Kidney tubule cell (primary cell): Measurements from ENCODE around the gene CCDC187.
A peak's percentile ranks its signal among the peaks of the same experiment; 100 is the strongest.
"Not testable (repeated sequence)": the region's sequence is repeated elsewhere in the genome, so short reads cannot be mapped to it uniquely, and the experiment has no call there.

Experiments used
- DNase-seq: peaks from one replicate; pipeline ENCODE4 v3.0.0-alpha.2; 2018; ENCODE audit warnings: low spot score

Gene CCDC187

GRCh38 chr9:136239135-136239982 is 64.5 kb downstream of the CCDC187 start:
- DNase-seq, result no peak

GRCh38 chr9:136238342-136238732 is 65.6 kb downstream of the CCDC187 start:
- no peak for DNase-seq

- DNase-seq, result no peak
Observed at GRCh38 chr9:136237486-136238341, 66.2 kb downstream of the CCDC187 start.

DNA sequence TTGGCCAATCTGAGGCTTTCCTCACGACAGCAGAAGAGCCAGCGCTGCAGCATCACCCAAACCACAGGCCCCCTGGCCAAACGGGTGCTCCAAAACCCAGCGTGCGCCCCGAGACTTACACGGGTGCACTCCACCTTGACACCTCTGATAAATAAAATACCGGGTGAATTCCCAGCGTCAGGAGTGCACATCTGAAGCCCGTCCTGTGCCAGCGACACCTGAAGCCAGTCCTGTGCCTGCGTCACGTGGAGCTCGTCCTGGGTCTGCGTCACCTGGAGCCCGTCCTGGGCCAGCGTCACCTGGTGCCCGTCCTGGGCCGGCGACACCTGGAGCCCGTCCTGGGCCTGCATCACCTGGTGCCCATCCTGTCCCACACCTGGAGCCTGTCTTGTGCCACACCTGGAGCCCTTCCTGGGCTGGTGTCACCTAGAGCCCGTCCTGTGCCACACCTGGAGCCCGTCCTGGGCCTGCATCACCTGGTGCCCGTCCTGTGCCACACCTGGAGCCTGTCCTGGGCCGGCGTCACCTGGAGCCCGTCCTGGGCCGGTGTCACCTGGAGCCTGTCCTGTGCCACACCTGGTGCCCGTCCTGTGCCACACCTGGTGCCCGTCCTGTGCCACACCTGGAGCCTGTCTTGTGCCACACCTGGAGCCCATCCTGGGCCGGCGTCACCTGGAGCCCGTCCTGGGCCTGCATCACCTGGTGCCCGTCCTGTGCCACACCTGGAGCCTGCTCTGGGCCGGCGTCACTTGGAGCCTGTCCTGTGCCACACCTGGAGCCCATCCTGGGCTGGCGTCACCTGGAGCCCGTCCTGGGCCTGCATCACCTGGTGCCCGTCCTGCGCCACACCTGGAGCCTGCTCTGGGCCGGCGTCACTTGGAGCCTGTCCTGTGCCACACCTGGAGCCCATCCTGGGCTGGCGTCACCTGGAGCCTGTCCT is 67.2 kb downstream of the CCDC187 start:
- DNase-seq, result not testable (repeated sequence)

GRCh38 chr9:136235709-136236455 is 68.0 kb downstream of the CCDC187 start:
- no peak for DNase-seq

DNA sequence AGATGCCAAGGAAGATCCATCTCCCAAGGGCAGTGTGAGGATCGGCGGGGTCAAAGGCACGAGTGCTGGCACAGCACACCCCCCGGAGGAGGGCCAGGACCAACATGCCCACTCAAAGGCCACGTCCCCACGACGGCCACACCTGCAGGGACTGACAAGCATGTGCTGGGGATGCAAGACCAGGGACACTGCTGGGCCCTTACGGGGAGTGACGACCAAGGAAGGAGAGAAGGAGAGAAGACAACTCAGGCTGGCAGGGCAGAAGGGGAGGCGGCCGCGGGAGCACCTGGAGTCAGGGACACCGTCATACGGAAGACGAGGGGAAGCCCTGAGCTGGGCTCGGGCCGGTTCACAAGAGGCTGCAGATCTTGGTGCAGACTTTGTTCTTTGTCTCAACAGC is 68.7 kb downstream of the CCDC187 start:
- DNase-seq, result no peak

DNA sequence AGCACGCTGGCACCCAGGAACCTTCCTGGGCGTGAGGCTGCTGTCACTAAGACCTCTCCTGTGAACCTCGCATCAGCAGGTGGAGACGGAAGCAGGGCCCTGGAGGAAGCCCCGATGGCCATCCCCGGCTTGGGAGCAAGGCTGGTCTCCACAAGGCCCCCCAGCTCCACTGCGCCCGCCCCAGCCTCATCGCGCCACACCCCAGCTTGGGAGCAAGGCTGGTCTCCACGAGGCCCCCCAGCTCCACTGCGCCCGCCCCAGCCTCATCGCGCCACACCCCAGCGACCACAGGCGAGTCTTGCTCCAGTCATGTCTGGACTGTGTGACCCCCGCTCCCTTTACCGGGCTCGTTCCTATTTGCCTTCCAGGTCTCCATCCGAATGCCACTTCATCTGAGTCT is 69.3 kb downstream of the CCDC187 start:
- no peak for DNase-seq

DNA sequence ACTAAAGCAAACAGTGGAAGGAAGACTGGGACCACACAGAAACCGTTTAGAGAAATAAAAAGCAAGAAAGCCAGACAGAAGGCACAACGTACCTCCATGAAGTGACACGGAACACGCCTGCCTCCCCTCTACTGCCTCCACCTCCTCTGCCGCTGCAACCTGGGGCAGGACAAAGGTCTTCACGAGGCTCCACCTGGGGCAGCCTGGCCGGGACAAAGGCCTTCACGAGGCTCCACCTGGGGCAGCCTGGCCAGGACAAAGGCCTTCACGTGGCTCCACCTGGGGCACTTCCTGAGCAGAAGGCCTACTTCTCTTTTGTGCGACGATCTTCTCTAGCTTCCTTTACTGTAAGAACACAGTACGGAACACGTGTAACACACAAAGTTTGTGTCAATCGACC is 70.0 kb downstream of the CCDC187 start:
- DNase-seq, result no peak

DNA sequence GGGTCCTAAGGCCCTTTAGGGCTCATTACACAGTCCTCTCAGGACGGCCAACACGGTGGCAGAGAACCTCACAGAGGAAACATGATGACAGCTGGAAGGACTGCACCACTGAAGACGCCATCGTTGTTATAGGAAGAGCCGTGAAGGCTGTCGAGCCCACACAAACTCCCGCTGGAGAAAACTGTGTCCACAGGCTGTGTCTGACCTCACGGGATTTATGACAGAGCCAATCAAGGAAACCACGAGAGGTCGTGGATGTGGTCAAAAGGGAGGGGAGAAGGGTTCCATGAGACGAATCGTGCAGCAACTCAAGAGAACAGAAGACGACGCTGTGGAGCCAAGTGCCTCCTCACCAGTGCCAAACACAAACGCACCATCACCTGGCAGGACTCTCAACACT is 70.5 kb downstream of the CCDC187 start:
- DNase-seq, result no peak

- DNase-seq, result no peak
Observed at GRCh38 chr9:136232969-136233368, 70.9 kb downstream of the CCDC187 start.

GRCh38 chr9:136231478-136232297 is 72.2 kb downstream of the CCDC187 start:
- DNase-seq, result no peak

GRCh38 chr9:136230773-136231172 is 73.1 kb downstream of the CCDC187 start:
- DNase-seq, result no peak

- no peak for DNase-seq
Observed at GRCh38 chr9:136230365-136230764, 73.5 kb downstream of the CCDC187 start.

GRCh38 chr9:136229096-136230065 is 74.5 kb downstream of the CCDC187 start:
- no peak for DNase-seq

DNA sequence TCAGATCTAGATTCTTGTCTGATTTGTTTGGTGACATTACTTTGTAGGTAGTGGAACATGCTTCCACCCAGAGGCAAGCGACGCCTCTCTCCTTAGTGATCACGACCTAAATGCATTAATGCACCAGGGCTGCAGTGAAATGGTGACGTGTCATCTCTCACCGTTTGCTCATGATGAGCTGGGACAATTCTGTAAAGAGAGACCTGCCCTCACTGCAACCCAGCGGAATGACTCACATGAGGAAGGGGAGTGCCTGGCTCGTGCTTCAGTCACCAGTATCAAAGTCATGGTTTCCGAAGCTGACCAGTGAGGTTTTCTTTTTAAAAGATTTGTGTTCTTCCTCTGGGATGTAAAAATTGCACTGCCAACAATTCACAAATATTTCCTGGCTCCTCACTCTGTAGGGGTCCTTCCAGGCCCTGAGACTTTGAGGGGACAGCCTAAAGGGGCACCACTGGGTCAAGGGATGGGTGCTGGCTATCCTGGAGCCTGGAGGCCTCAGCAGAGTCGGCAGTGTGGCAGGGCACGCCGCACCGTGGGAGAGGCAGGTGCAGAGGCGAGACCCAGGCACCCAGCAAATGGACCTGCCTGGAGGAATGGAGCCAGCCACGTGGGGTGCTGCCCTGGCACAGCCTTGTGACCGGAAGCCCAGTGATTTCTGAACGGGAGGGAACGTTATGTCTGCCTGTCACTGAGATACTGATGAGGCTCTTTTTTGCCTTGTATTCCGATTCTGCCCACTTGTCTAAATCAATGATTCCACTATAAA is 75.6 kb downstream of the CCDC187 start:
- peak; percentile 84 for DNase-seq

DNA sequence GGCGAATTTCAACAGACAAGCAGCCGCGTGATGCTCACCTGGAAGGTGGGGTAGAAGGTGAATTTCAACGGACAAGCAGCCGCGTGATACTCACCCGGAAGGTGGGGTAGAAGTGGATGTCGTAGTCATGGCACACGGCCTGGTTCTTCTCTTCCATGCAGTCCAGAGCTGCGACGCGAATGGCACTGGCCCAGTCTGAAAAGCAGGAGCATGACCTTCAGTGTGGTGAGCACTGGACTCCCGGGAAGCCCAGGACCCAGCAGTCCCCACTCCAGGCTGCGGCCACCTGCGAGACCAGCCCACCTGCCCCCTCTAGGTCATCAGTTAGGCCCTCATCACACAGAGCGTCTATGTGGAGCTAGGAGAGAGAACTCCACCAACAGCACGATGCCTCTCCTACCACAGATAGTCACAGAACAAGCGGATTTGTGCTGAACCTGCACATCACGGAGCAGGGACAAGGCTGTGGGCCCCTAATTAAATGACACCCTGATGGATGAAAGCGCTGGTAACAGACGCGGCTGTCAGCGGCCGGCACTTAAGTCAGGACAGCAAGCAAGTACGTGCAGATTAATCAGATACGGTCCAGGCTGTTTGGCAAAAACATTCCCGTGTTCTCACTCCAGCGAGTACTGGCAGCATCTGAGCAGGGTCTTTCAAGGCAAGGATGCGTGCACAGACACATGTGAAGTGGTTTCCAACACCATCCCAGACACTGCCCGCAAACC is 77.0 kb downstream of the CCDC187 start:
- no peak for DNase-seq
